Measurements from ENCODE around the gene FMO5. TPM values are rescaled to one million over a fixed set of nuclear protein-coding genes. Genes with fewer than 3 reads are reported as not detected.

The FMO5 gene
- total and polyA plus RNA-seq, 2 of the 13 experiments (the other 11 are each of a cell fraction or from before 2014, with no cell fraction given) = 48.2 to 149 TPM

DNA sequence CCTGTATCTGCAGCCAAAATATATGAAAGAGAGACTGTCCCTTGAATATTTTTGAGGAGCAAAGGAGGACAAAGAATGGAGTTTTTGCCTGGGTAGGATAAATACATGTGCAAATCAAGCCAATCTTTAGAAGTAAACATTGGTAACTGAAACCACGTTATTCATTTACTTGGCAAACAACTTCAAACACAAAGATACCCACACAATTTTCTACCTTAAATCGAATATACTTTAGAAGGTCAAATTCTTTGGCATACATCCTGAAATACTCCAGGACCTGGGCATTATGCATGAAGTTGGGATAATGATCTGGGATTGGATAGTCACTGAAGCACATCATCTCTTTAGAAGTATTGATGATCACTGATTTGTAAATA is 9.6 kb downstream of the FMO5 start (continued):
- TF ChIP-seq, protein P1, sequence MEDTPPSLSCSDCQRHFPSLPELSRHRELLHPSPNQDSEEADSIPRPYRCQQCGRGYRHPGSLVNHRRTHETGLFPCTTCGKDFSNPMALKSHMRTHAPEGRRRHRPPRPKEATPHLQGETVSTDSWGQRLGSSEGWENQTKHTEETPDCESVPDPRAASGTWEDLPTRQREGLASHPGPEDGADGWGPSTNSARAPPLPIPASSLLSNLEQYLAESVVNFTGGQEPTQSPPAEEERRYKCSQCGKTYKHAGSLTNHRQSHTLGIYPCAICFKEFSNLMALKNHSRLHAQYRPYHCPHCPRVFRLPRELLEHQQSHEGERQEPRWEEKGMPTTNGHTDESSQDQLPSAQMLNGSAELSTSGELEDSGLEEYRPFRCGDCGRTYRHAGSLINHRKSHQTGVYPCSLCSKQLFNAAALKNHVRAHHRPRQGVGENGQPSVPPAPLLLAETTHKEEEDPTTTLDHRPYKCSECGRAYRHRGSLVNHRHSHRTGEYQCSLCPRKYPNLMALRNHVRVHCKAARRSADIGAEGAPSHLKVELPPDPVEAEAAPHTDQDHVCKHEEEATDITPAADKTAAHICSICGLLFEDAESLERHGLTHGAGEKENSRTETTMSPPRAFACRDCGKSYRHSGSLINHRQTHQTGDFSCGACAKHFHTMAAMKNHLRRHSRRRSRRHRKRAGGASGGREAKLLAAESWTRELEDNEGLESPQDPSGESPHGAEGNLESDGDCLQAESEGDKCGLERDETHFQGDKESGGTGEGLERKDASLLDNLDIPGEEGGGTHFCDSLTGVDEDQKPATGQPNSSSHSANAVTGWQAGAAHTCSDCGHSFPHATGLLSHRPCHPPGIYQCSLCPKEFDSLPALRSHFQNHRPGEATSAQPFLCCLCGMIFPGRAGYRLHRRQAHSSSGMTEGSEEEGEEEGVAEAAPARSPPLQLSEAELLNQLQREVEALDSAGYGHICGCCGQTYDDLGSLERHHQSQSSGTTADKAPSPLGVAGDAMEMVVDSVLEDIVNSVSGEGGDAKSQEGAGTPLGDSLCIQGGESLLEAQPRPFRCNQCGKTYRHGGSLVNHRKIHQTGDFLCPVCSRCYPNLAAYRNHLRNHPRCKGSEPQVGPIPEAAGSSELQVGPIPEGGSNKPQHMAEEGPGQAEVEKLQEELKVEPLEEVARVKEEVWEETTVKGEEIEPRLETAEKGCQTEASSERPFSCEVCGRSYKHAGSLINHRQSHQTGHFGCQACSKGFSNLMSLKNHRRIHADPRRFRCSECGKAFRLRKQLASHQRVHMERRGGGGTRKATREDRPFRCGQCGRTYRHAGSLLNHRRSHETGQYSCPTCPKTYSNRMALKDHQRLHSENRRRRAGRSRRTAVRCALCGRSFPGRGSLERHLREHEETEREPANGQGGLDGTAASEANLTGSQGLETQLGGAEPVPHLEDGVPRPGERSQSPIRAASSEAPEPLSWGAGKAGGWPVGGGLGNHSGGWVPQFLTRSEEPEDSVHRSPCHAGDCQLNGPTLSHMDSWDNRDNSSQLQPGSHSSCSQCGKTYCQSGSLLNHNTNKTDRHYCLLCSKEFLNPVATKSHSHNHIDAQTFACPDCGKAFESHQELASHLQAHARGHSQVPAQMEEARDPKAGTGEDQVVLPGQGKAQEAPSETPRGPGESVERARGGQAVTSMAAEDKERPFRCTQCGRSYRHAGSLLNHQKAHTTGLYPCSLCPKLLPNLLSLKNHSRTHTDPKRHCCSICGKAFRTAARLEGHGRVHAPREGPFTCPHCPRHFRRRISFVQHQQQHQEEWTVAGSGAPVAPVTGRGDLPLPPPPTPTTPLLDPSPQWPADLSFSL (CRISPR knock-in tag; IDR thresholded peaks at IDR 0.05) = no peak
- peak; percentile 39; the same call in 1 of the 3 replicates for TF ChIP-seq MXI1 (IDR thresholded peaks at IDR 0.05; ENCODE audit: borderline replicate concordance, low read depth, low read length)
- no peak for TF ChIP-seq ZSCAN12 (CRISPR knock-in tag; IDR thresholded peaks at IDR 0.05)
- no peak for TF ChIP-seq MAZ (IDR thresholded peaks at IDR 0.05; ENCODE audit: borderline replicate concordance, low read depth, low read length)
- no peak for TF ChIP-seq MAZ (CRISPR knock-in tag; IDR thresholded peaks at IDR 0.05; ENCODE audit: low read depth)
- TF ChIP-seq ZNF564 (CRISPR knock-in tag; IDR thresholded peaks at IDR 0.05) = no peak
- TF ChIP-seq, protein P2, sequence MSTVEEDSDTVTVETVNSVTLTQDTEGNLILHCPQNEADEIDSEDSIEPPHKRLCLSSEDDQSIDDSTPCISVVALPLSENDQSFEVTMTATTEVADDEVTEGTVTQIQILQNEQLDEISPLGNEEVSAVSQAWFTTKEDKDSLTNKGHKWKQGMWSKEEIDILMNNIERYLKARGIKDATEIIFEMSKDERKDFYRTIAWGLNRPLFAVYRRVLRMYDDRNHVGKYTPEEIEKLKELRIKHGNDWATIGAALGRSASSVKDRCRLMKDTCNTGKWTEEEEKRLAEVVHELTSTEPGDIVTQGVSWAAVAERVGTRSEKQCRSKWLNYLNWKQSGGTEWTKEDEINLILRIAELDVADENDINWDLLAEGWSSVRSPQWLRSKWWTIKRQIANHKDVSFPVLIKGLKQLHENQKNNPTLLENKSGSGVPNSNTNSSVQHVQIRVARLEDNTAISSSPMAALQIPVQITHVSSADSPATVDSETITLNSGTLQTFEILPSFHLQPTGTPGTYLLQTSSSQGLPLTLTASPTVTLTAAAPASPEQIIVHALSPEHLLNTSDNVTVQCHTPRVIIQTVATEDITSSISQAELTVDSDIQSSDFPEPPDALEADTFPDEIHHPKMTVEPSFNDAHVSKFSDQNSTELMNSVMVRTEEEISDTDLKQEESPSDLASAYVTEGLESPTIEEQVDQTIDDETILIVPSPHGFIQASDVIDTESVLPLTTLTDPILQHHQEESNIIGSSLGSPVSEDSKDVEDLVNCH (CRISPR knock-in tag; IDR thresholded peaks at IDR 0.05) = no peak
- TF ChIP-seq, protein P3, sequence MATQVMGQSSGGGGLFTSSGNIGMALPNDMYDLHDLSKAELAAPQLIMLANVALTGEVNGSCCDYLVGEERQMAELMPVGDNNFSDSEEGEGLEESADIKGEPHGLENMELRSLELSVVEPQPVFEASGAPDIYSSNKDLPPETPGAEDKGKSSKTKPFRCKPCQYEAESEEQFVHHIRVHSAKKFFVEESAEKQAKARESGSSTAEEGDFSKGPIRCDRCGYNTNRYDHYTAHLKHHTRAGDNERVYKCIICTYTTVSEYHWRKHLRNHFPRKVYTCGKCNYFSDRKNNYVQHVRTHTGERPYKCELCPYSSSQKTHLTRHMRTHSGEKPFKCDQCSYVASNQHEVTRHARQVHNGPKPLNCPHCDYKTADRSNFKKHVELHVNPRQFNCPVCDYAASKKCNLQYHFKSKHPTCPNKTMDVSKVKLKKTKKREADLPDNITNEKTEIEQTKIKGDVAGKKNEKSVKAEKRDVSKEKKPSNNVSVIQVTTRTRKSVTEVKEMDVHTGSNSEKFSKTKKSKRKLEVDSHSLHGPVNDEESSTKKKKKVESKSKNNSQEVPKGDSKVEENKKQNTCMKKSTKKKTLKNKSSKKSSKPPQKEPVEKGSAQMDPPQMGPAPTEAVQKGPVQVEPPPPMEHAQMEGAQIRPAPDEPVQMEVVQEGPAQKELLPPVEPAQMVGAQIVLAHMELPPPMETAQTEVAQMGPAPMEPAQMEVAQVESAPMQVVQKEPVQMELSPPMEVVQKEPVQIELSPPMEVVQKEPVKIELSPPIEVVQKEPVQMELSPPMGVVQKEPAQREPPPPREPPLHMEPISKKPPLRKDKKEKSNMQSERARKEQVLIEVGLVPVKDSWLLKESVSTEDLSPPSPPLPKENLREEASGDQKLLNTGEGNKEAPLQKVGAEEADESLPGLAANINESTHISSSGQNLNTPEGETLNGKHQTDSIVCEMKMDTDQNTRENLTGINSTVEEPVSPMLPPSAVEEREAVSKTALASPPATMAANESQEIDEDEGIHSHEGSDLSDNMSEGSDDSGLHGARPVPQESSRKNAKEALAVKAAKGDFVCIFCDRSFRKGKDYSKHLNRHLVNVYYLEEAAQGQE (IDR thresholded peaks at IDR 0.05; ENCODE audit: borderline replicate concordance in 1 of 2, low read depth in 1 of 2, low read length in 2 of 2) = no peak
- TF ChIP-seq FOSL2 (CRISPR knock-in tag; IDR thresholded peaks at IDR 0.05) = peak; percentile 21; the same call in 1 of the 2 replicates
- no peak for TF ChIP-seq ZNF891 (CRISPR knock-in tag; IDR thresholded peaks at IDR 0.05)
- TF ChIP-seq CC2D1A (CRISPR knock-in tag; IDR thresholded peaks at IDR 0.05) = no peak
- no peak for TF ChIP-seq ZNF552 (CRISPR knock-in tag; IDR thresholded peaks at IDR 0.05; ENCODE audit: borderline replicate concordance)
- TF ChIP-seq, protein P4, sequence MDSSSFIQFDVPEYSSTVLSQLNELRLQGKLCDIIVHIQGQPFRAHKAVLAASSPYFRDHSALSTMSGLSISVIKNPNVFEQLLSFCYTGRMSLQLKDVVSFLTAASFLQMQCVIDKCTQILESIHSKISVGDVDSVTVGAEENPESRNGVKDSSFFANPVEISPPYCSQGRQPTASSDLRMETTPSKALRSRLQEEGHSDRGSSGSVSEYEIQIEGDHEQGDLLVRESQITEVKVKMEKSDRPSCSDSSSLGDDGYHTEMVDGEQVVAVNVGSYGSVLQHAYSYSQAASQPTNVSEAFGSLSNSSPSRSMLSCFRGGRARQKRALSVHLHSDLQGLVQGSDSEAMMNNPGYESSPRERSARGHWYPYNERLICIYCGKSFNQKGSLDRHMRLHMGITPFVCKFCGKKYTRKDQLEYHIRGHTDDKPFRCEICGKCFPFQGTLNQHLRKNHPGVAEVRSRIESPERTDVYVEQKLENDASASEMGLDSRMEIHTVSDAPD (CRISPR knock-in tag; IDR thresholded peaks at IDR 0.05) = 0 out of 2 replicates have a peak, but pooled peaks have one; percentile 69
- TF ChIP-seq THAP11 (CRISPR knock-in tag; IDR thresholded peaks at IDR 0.05) = peak; percentile 54; the same call in 1 of the 2 replicates
- no peak for TF ChIP-seq ZSCAN22 (CRISPR knock-in tag; IDR thresholded peaks at IDR 0.05)
- TF ChIP-seq ZFP90 (CRISPR knock-in tag; IDR thresholded peaks at IDR 0.05; ENCODE audit: borderline replicate concordance) = no peak

Data from HepG2 (cell line).